A549 (cell line): Measurements from ENCODE around the gene NHEJ1. TPM values are rescaled to one million over a fixed set of nuclear protein-coding genes. Genes with fewer than 3 reads are reported as not detected.

Experiments
- ATAC-seq, 2 experiments: fragments of 200-7000 bp in 1 of 2; fragments of >200 bp in 1 of 2; cut with Nextera tagmentation in 1 of 2; cut with Tn5 transposase in 1 of 2; 3 replicates each; pipeline versions ENCODE4 v1.8.0 to v1.9.1; 2018 to 2020; ENCODE audit warnings: mild to moderate bottlenecking in 1 of 2, moderate library complexity in 1 of 2
- CTCF ChIA-PET: fragments of 300-600 bp; sonication (Branson Sonifier 250); formaldehyde crosslinking; extraction: SDS; loops from one replicate; lab custom pipeline; 2021; ENCODE audit warnings: antibody characterized with exemption, inconsistent platforms; lab: Yijun Ruan, JAX
- POLR2A ChIA-PET: fragments of 350-600 bp; formaldehyde crosslinking; extraction: SDS; loops from one replicate; lab custom pipeline; 2021; ENCODE audit warnings: antibody characterized with exemption, inconsistent platforms; lab: Yijun Ruan, JAX
- DNase-seq, 2 experiments: peaks; one replicate each; pipeline versions ENCODE4 v3.0.0 to v3.0.0-alpha.2; 2011 to 2016; ENCODE audit warnings: low read depth in 1 of 2, low spot score in 1 of 2
- FAIRE-seq: peaks from 2 replicates; lab custom pipeline; 2011; peaks lifted over from hg19 to GRCh38; lab: Jason Lieb, UNC
- H3K27ac ChIP-seq, 2 experiments: fragments of >200 bp; sonication (Bioruptor Twin); formaldehyde crosslinking; 3 replicates each; pipeline ENCODE4 v1.5.1; 2016 to 2017
- H3K4me1 ChIP-seq: fragments of >200 bp; sonication (Bioruptor Twin); formaldehyde crosslinking; 3 replicates; pipeline ENCODE4 v1.6.1; 2016
- H3K4me2 ChIP-seq: fragments of >200 bp; sonication (Bioruptor Twin); formaldehyde crosslinking; 3 replicates; pipeline ENCODE4 v1.6.1; 2016
- H3K4me3 ChIP-seq: fragments of >200 bp; sonication (Bioruptor Twin); formaldehyde crosslinking; 3 replicates; pipeline ENCODE4 v1.5.1; 2016
- H3K9me3 ChIP-seq: fragments of >200 bp; sonication (Bioruptor Twin); formaldehyde crosslinking; 3 replicates; pipeline ENCODE4 v1.6.1; 2016
- CBX8 ChIP-seq: fragments of 200-600 bp; sonication (generic); IDR thresholded peaks from 2 replicates; pipeline ENCODE4 v1.6.1; 2016
- ESRRA ChIP-seq: fragments of 150-350 bp; IDR thresholded peaks from 2 replicates; pipeline ENCODE4 v1.6.1; 2014; ENCODE audit warnings: mild to moderate bottlenecking, low read length, borderline replicate concordance
- HOXB13 ChIP-seq: fragments of 250-450 bp; sonication (Bioruptor Pico); IDR thresholded peaks from 2 replicates; pipeline ENCODE4 v1.5.0; 2020; ENCODE audit warnings: low read depth, mild to moderate bottlenecking, moderate library complexity
- JUNB ChIP-seq: fragments of >200 bp; sonication (Bioruptor Twin); formaldehyde crosslinking; IDR thresholded peaks from 2 replicates; pipeline ENCODE4 v1.6.1; 2016
- KDM1A ChIP-seq: fragments of 200-600 bp; sonication (generic); IDR thresholded peaks from 2 replicates; pipeline ENCODE4 v1.6.1; 2016; ENCODE audit warnings: low read depth, mild to moderate bottlenecking
- MAFK ChIP-seq: fragments of 450-650 bp; IDR thresholded peaks from 2 replicates; pipeline ENCODE4 v1.6.1; 2014; ENCODE audit not compliant: partially characterized antibody
- RARB ChIP-seq: fragments of 250-450 bp; sonication (Bioruptor Pico); IDR thresholded peaks from 2 replicates; pipeline ENCODE4 v1.8.0; 2021; ENCODE audit warnings: mild to moderate bottlenecking, moderate library complexity
- RNF2 ChIP-seq: fragments of 200-600 bp; sonication (generic); IDR thresholded peaks from 2 replicates; pipeline ENCODE4 v1.6.1; 2016; ENCODE audit warnings: low read depth, mild to moderate bottlenecking, antibody characterized with exemption, moderate library complexity, borderline replicate concordance
- SREBF2 ChIP-seq: fragments of 450-650 bp; IDR thresholded peaks from 2 replicates; pipeline ENCODE4 v1.6.1; 2014; ENCODE audit warnings: mild to moderate bottlenecking, moderate library complexity
- TP53 ChIP-seq: fragments of 250-450 bp; sonication (Bioruptor Pico); IDR thresholded peaks from 2 replicates; pipeline ENCODE4 v1.5.0; 2021; ENCODE audit warnings: mild to moderate bottlenecking, moderate library complexity
- ZC3H11A ChIP-seq: fragments of 450-650 bp; IDR thresholded peaks from 2 replicates; pipeline ENCODE4 v1.6.1; 2014; ENCODE audit warnings: antibody characterized with exemption, mild to moderate bottlenecking
- ZNF302 ChIP-seq: fragments of 250-450 bp; sonication (Bioruptor Pico); IDR thresholded peaks from 2 replicates; pipeline ENCODE4 v1.9.0; 2021; ENCODE audit warnings: inconsistent platforms, mild to moderate bottlenecking, moderate library complexity
- WGBS: methylation state at CpG from one replicate; pipeline ENCODE4 v1.1.6; 2017; ENCODE audit errors: missing lambda C conversion rate; 5-methylcytosine and 5-hydroxymethylcytosine counted together
- polyA plus RNA-seq, 4 experiments: library from polyadenylated mRNA; depleted of rRNA in 3 of 4; stranded (reverse); fragments of >200 nt; fragmentation: RNase III in 1 of 4; extraction: RNeasy Plus Mini Kit Qiagen cat#74134 plus additional on column Dnase treatment in 1 of 4; gene quantifications; 2 replicates in 3 of 4; 3 replicates in 1 of 4; pipeline ENCODE4 v1.2.3, GENCODE V29; 2011 to 2017
- TF ChIP-seq, protein P1 (sequence below): fragments of 200-600 bp; sonication (generic); IDR thresholded peaks from 2 replicates; pipeline ENCODE4 v1.6.1; 2016; ENCODE audit warnings: antibody characterized with exemption, mild to moderate bottlenecking, moderate library complexity
- TF ChIP-seq, protein P2 (sequence below): fragments of >200 bp; sonication (Bioruptor Twin); formaldehyde crosslinking; IDR thresholded peaks from 2 replicates; pipeline ENCODE4 v1.6.1; 2016
- TF ChIP-seq, protein P3 (sequence below): fragments of 450-650 bp; IDR thresholded peaks from 2 replicates; pipeline ENCODE4 v1.6.1; 2014; ENCODE audit warnings: antibody characterized with exemption
- TF ChIP-seq, protein P4 (sequence below): fragments of 250-450 bp; sonication (Bioruptor Pico); IDR thresholded peaks from 2 replicates; pipeline ENCODE4 v1.5.0; 2021; ENCODE audit warnings: mild to moderate bottlenecking, moderate library complexity, borderline replicate concordance
- TF ChIP-seq, protein P5 (sequence below): IDR thresholded peaks from 2 replicates; pipeline ENCODE4 v1.6.1; 2012; ENCODE audit warnings: low read depth, borderline replicate concordance

NHEJ1 gene
- polyA plus RNA-seq, 2 of the 4 experiments (the other 2 are of a cell fraction), result 18.5 to 31.8 TPM

- TF ChIP-seq RARB (CRISPR knock-in tag) (no peak), SREBF2 (no peak), RNF2 (no peak), ESRRA (no peak), JUNB (no peak), TP53 (CRISPR knock-in tag) (no peak)
- TF ChIP-seq, protein P1, sequence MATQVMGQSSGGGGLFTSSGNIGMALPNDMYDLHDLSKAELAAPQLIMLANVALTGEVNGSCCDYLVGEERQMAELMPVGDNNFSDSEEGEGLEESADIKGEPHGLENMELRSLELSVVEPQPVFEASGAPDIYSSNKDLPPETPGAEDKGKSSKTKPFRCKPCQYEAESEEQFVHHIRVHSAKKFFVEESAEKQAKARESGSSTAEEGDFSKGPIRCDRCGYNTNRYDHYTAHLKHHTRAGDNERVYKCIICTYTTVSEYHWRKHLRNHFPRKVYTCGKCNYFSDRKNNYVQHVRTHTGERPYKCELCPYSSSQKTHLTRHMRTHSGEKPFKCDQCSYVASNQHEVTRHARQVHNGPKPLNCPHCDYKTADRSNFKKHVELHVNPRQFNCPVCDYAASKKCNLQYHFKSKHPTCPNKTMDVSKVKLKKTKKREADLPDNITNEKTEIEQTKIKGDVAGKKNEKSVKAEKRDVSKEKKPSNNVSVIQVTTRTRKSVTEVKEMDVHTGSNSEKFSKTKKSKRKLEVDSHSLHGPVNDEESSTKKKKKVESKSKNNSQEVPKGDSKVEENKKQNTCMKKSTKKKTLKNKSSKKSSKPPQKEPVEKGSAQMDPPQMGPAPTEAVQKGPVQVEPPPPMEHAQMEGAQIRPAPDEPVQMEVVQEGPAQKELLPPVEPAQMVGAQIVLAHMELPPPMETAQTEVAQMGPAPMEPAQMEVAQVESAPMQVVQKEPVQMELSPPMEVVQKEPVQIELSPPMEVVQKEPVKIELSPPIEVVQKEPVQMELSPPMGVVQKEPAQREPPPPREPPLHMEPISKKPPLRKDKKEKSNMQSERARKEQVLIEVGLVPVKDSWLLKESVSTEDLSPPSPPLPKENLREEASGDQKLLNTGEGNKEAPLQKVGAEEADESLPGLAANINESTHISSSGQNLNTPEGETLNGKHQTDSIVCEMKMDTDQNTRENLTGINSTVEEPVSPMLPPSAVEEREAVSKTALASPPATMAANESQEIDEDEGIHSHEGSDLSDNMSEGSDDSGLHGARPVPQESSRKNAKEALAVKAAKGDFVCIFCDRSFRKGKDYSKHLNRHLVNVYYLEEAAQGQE, result no peak
- TF ChIP-seq, protein P2, sequence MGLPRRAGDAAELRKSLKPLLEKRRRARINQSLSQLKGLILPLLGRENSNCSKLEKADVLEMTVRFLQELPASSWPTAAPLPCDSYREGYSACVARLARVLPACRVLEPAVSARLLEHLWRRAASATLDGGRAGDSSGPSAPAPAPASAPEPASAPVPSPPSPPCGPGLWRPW, result no peak
- TF ChIP-seq, all 56 proteins: peak for 0
These were observed 103.5 kb downstream of the NHEJ1 start (continued) for GRCh38 chr2:219056896-219057708.

GRCh38 chr2:219056176-219056895 is 104.3 kb downstream of the NHEJ1 start:
- ATAC-seq (no peak), DNase-seq (no peak), FAIRE-seq (no peak)
- no peak overlapping the region for H3K27ac ChIP-seq
- H3K4me3 ChIP-seq, result no peak overlapping the region
- H3K9me3 ChIP-seq, result no peaks in the 10 kb centered on the region
- H3K4me2 ChIP-seq, result no peak overlapping the region
- 54% methylated on average over 9 of the region's 9 CpGs for WGBS
- TF ChIP-seq ESRRA (no peak), RARB (CRISPR knock-in tag) (no peak), KDM1A (no peak), HOXB13 (CRISPR knock-in tag) (no peak), CBX8 (no peak), ZC3H11A (no peak), MAFK (no peak), ZNF302 (no peak)
- TF ChIP-seq, protein P3, sequence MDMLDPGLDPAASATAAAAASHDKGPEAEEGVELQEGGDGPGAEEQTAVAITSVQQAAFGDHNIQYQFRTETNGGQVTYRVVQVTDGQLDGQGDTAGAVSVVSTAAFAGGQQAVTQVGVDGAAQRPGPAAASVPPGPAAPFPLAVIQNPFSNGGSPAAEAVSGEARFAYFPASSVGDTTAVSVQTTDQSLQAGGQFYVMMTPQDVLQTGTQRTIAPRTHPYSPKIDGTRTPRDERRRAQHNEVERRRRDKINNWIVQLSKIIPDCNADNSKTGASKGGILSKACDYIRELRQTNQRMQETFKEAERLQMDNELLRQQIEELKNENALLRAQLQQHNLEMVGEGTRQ, result no peak
- TF ChIP-seq, protein P4, sequence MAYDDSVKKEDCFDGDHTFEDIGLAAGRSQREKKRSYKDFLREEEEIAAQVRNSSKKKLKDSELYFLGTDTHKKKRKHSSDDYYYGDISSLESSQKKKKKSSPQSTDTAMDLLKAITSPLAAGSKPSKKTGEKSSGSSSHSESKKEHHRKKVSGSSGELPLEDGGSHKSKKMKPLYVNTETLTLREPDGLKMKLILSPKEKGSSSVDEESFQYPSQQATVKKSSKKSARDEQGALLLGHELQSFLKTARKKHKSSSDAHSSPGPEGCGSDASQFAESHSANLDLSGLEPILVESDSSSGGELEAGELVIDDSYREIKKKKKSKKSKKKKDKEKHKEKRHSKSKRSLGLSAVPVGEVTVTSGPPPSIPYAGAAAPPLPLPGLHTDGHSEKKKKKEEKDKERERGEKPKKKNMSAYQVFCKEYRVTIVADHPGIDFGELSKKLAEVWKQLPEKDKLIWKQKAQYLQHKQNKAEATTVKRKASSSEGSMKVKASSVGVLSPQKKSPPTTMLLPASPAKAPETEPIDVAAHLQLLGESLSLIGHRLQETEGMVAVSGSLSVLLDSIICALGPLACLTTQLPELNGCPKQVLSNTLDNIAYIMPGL, result no peak
- TF ChIP-seq, protein P5, sequence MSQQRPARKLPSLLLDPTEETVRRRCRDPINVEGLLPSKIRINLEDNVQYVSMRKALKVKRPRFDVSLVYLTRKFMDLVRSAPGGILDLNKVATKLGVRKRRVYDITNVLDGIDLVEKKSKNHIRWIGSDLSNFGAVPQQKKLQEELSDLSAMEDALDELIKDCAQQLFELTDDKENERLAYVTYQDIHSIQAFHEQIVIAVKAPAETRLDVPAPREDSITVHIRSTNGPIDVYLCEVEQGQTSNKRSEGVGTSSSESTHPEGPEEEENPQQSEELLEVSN, result no peak
- TF ChIP-seq, all 56 proteins: peak for 0
- CTCF ChIA-PET, result interaction anchor here (1.3 to 12.2 kb wide), 12 partner anchors 10 to 474 kb away, joined by 4 to 332 read pairs (median 30); partner anchors contain the start of genes CRYBA2 and NHEJ1
- POLR2A ChIA-PET, result no interaction called here
- H3K4me1 ChIP-seq, result peaks cover 26% of the 10 kb centered on the region
